HCT116 (cell line): ENCODE results near the gene TARS3. TPM values are rescaled to one million over a fixed set of nuclear protein-coding genes. Genes with fewer than 3 reads are reported as not detected.
"Not testable (repeated sequence)": the region's sequence is repeated elsewhere in the genome, so short reads cannot be mapped to it uniquely, and the experiment has no call there.

ENCODE experiments used
- ATAC-seq: fragments of 200-7000 bp; cut with Tn5 transposase; 2 replicates; pipeline ENCODE4 v1.9.1; 2020; ENCODE audit warnings: mild to moderate bottlenecking, moderate library complexity
- BruUV-seq: library from RNA; stranded (reverse); fragments of 400-500 nt; replicated peaks from 2 replicates; lab custom pipeline; 2021; lab: Mats Ljungman, UMichigan
- CTCF ChIA-PET: fragments of 300-600 bp; sonication (Branson Sonifier 250); formaldehyde crosslinking; loops from one replicate; lab custom pipeline; 2021; ENCODE audit warnings: antibody characterized with exemption; lab: Charles Lee
- POLR2A ChIA-PET: fragments of 300-600, 350-600 bp; sonication (Branson Sonifier 250); formaldehyde crosslinking; loops from one replicate; lab custom pipeline; 2021; ENCODE audit warnings: antibody characterized with exemption; lab: Charles Lee
- RAD21 ChIA-PET, 2 experiments: fragments of 300-600 bp; sonication (Branson Sonifier 250); formaldehyde crosslinking; loops; one replicate each; lab custom pipeline; 2023; ENCODE audit warnings: low total read pairs in 2 of 2; ENCODE audit not compliant: uncharacterized antibody in 2 of 2, unreplicated experiment in 2 of 2, low non-redundant PET in 1 of 2; lab: Charles Lee
- DNase-seq: peaks from one replicate; pipeline ENCODE4 v3.0.0-alpha.2; 2010; ENCODE audit warnings: low read depth, low spot score
- H2AFZ ChIP-seq: fragments of 200-600 bp; shearing (Covaris generic), sonication (generic); 2 replicates; pipeline ENCODE4 v1.6.1; 2017; ENCODE audit warnings: low read depth, mixed run types, mixed read lengths, antibody characterized with exemption, low read length; ENCODE audit not compliant: poor library complexity, severe bottlenecking
- H3K27ac ChIP-seq: 2 replicates; pipeline ENCODE4 v1.5.1; 2012; ENCODE audit warnings: low read depth, low read length
- H3K27me3 ChIP-seq: fragments of 200-600 bp; sonication (generic); 2 replicates; pipeline ENCODE4 v1.6.1; 2016; ENCODE audit warnings: mixed run types, low read length, mixed read lengths; ENCODE audit not compliant: insufficient read depth
- H3K36me3 ChIP-seq, 2 experiments: fragments of 200-500 bp in 1 of 2; fragments of 200-600 bp in 1 of 2; sonication (Bioruptor generic) in 1 of 2; sonication (generic) in 1 of 2; 2 replicates each; pipeline versions ENCODE4 v1.5.1 to v1.6.1; 2014 to 2016; ENCODE audit warnings: low read length in 2 of 2, inconsistent platforms in 1 of 2, mixed read lengths in 1 of 2, mixed run types in 1 of 2; ENCODE audit not compliant: insufficient read depth in 2 of 2, control insufficient read depth in 1 of 2
- H3K4me1 ChIP-seq, 2 experiments: fragments of 200-600 bp in 1 of 2; sonication (generic) in 1 of 2; 2 replicates each; pipeline versions ENCODE4 v1.5.1 to v1.6.1; 2012 to 2017; ENCODE audit warnings: low read length in 2 of 2, inconsistent platforms in 1 of 2, mild to moderate bottlenecking in 1 of 2, mixed read lengths in 1 of 2, mixed run types in 1 of 2, moderate library complexity in 1 of 2; ENCODE audit not compliant: insufficient read depth in 2 of 2, control insufficient read depth in 1 of 2
- H3K4me2 ChIP-seq: fragments of 200-600 bp; sonication (generic); 2 replicates; pipeline ENCODE4 v1.6.1; 2017; ENCODE audit warnings: mixed run types, low read length, mixed read lengths
- H3K4me3 ChIP-seq, 2 experiments: fragments of 200-600 bp in 1 of 2; sonication (generic) in 1 of 2; replicated peaks in 1 of 2; 2 replicates each; pipeline ENCODE4 v1.5.1; 2011 to 2016; ENCODE audit warnings: low read length in 2 of 2, control low read depth in 1 of 2, low read depth in 1 of 2, mild to moderate bottlenecking in 1 of 2, mixed read lengths in 1 of 2, mixed run types in 1 of 2
- H3K79me2 ChIP-seq: fragments of 200-600 bp; sonication (generic); 2 replicates; pipeline ENCODE4 v1.6.1; 2017; ENCODE audit warnings: mild to moderate bottlenecking, mixed run types, low read length, moderate library complexity, mixed read lengths; ENCODE audit not compliant: insufficient read depth
- H3K9ac ChIP-seq: fragments of 200-600 bp; sonication (generic); 2 replicates; pipeline ENCODE4 v1.6.1; 2016; ENCODE audit warnings: low read length, mixed read lengths
- H3K9me2 ChIP-seq: fragments of 200-600 bp; sonication (generic), shearing (Covaris generic); 2 replicates; pipeline ENCODE4 v1.6.1; 2017; ENCODE audit warnings: mixed run types, mild to moderate bottlenecking, moderate library complexity; ENCODE audit not compliant: insufficient read depth
- H3K9me3 ChIP-seq, 2 experiments: fragments of 200-500 bp in 1 of 2; fragments of 200-600 bp in 1 of 2; sonication (Bioruptor generic) in 1 of 2; sonication (generic) in 1 of 2; 2 replicates each; pipeline ENCODE4 v1.6.1; 2014 to 2017; ENCODE audit warnings: low read length in 2 of 2, mixed read lengths in 2 of 2, inconsistent platforms in 1 of 2, low read depth in 1 of 2, mild to moderate bottlenecking in 1 of 2, mixed run types in 1 of 2, moderate library complexity in 1 of 2; ENCODE audit not compliant: control insufficient read depth in 1 of 2, insufficient read depth in 1 of 2
- H4K20me1 ChIP-seq: fragments of 200-600 bp; sonication (generic), shearing (Covaris generic); 2 replicates; pipeline ENCODE4 v1.6.1; 2017; ENCODE audit warnings: mixed run types, mild to moderate bottlenecking, moderate library complexity; ENCODE audit not compliant: insufficient read depth
- EZH2 ChIP-seq: fragments of 200-600 bp; sonication (generic); IDR thresholded peaks from 2 replicates; pipeline ENCODE4 v1.6.1; 2017; ENCODE audit warnings: antibody characterized with exemption, mixed run types
- RAD21 ChIP-seq: IDR thresholded peaks from 2 replicates; pipeline ENCODE4 v1.6.1; 2012; ENCODE audit warnings: low read depth, mild to moderate bottlenecking
- intact Hi-C: fragments of 100-400 bp; cut with micrococcal nuclease; formaldehyde crosslinking; loops from 2 replicates; pipeline ENCODE4 v1.10.0; 2022
- total RNA-seq: library from RNA; stranded (reverse); gene quantifications from one replicate; pipeline ENCODE4 v1.2.1, GENCODE V29; 2021; ENCODE audit not compliant: unreplicated experiment
- TF ChIP-seq, protein P1 (sequence below): IDR thresholded peaks from 2 replicates; pipeline ENCODE4 v1.6.1; 2011; ENCODE audit warnings: mild to moderate bottlenecking, low read length, moderate library complexity; ENCODE audit not compliant: insufficient replicate concordance; ENCODE audit errors: extremely low read depth
- TF ChIP-seq, protein P2 (sequence below), 3 experiments: fragments of 200-600 bp in 1 of 3; sonication (generic) in 1 of 3; IDR thresholded peaks in 2 of 3; conservative IDR thresholded peaks in 1 of 3; 2 replicates each; pipeline ENCODE4 v1.5.1; 2012 to 2017; ENCODE audit warnings: low read depth in 2 of 3, low read length in 2 of 3, antibody characterized with exemption in 1 of 3, borderline replicate concordance in 1 of 3, control low read depth in 1 of 3, mild to moderate bottlenecking in 1 of 3, mixed read lengths in 1 of 3, mixed run types in 1 of 3, moderate library complexity in 1 of 3; ENCODE audit not compliant: insufficient read depth in 1 of 3

TARS3 gene
- total RNA-seq, 1 experiment from 2014 or later, result 11.1 TPM

DNA sequence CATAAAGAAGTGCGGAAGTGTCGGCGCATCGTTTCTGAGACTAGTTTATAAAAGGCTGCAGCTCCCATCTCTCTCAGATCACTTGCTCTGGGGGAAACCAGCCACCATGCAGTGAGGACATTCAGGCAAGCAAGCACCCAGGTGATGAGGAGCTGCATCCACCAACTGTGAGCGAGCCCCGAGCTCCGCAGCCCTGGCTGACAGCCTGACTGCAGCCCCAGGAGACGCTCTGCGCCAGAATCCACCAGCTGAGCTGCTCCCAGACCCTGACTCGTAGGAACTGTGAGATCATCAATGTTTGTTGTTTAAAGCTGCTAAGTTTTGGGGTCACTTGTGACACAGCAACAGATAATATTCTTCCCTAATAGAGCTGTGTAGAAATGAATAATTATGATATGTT, 67.1 kb downstream of the TARS3 start (continued):
- TF ChIP-seq, protein P1, sequence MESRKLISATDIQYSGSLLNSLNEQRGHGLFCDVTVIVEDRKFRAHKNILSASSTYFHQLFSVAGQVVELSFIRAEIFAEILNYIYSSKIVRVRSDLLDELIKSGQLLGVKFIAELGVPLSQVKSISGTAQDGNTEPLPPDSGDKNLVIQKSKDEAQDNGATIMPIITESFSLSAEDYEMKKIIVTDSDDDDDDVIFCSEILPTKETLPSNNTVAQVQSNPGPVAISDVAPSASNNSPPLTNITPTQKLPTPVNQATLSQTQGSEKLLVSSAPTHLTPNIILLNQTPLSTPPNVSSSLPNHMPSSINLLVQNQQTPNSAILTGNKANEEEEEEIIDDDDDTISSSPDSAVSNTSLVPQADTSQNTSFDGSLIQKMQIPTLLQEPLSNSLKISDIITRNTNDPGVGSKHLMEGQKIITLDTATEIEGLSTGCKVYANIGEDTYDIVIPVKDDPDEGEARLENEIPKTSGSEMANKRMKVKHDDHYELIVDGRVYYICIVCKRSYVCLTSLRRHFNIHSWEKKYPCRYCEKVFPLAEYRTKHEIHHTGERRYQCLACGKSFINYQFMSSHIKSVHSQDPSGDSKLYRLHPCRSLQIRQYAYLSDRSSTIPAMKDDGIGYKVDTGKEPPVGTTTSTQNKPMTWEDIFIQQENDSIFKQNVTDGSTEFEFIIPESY, result no peak
- TF ChIP-seq EZH2 (no peak), RAD21 (no peak)

DNA sequence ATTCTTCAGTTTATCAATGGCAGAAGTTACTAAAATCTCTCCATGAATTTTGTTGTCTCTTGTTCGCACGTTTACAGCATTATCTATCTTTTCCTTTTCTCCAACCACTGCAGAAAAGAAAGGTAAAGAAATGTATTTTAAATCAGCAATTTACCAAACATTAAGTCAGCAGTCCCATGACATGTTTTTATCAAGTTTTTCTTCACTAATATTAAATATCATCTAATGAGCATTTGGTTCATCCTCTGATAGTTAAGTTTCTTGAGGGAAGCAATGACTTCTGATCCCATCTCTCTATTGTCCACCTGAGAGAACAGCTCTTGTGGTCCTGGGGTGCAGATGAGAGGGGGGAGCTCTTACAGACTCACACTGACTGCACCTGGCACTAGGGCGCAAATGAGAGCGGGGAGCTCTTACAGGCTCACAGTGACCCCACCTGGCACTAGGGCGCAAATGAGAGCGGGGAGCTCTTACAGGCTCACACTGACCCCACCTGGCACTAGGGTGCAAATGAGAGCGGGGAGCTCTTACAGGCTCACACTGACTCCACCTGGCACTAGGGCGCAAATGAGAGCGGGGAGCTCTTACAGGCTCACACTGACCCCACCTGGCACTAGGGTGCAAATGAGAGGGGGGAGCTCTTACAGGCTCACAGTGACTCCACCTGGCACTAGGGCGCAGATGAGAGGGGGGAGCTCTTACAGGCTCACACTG, 69.5 kb downstream of the TARS3 start:
- H3K9ac ChIP-seq, H3K27me3 ChIP-seq, H3K9me3 ChIP-seq, H3K9me2 ChIP-seq, DNase-seq, intact Hi-C loops, POLR2A ChIA-PET, H4K20me1 ChIP-seq, BruUV-seq, H3K4me2 ChIP-seq, H3K27ac ChIP-seq, H2AFZ ChIP-seq, H3K36me3 ChIP-seq, H3K4me3 ChIP-seq, ATAC-seq: not testable (repeated sequence)
- RAD21 ChIA-PET, result interaction anchor here in 1 of 2 experiments (0.7 kb wide), 1 partner anchor 385 kb away, joined by 4 read pairs; no protein-coding TSS in a partner anchor
- TF ChIP-seq, protein P2, sequence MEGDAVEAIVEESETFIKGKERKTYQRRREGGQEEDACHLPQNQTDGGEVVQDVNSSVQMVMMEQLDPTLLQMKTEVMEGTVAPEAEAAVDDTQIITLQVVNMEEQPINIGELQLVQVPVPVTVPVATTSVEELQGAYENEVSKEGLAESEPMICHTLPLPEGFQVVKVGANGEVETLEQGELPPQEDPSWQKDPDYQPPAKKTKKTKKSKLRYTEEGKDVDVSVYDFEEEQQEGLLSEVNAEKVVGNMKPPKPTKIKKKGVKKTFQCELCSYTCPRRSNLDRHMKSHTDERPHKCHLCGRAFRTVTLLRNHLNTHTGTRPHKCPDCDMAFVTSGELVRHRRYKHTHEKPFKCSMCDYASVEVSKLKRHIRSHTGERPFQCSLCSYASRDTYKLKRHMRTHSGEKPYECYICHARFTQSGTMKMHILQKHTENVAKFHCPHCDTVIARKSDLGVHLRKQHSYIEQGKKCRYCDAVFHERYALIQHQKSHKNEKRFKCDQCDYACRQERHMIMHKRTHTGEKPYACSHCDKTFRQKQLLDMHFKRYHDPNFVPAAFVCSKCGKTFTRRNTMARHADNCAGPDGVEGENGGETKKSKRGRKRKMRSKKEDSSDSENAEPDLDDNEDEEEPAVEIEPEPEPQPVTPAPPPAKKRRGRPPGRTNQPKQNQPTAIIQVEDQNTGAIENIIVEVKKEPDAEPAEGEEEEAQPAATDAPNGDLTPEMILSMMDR (IDR thresholded peaks at IDR 0.05 in 2 of 3, conservative IDR thresholded peaks at IDR 0.05 in 1 of 3; ENCODE audit: borderline replicate concordance in 1 of 3, insufficient read depth in 1 of 3, low read depth in 2 of 3, low read length in 2 of 3), result peak; percentile 8 to 89 (median 29); a peak in 3 of 6 replicates
- TF ChIP-seq RAD21, result peak; percentile 48
- Histone ChIP-seq H3K4me1 (peaks cover 6 to 18% of the 10 kb centered on the region in 2 experiments; a peak in 2 of 4 replicates), H3K79me2 (peaks cover 23% of the 10 kb centered on the region)
- CTCF ChIA-PET, result interaction anchor here (0.9 to 1.2 kb wide), 3 partner anchors 354 to 378 kb away, joined by 3 to 4 read pairs (median 3); no protein-coding TSS in a partner anchor
